COR-L47 (cell line): ENCODE measurements around the gene PHLDA2.

ENCODE experiments used
- DNase-seq: peaks from one replicate; lab custom pipeline; 2025; lab: John Stamatoyannopoulos, UW

The PHLDA2 gene

GRCh38 chr11:2928605-2929530 is at the start of gene PHLDA2:
Gene PHLDA2, minus strand, starts transcription at chr11:2929420. Its CDS starts 56 bp downstream, at chr11:2929364.
- peak; percentile 61 for DNase-seq

GRCh38 chr11:2977113-2977512 is 47.9 kb upstream of the PHLDA2 start:
- no peak for DNase-seq

GRCh38 chr11:2976294-2977063 is 47.3 kb upstream of the PHLDA2 start:
- DNase-seq: no peak

DNA sequence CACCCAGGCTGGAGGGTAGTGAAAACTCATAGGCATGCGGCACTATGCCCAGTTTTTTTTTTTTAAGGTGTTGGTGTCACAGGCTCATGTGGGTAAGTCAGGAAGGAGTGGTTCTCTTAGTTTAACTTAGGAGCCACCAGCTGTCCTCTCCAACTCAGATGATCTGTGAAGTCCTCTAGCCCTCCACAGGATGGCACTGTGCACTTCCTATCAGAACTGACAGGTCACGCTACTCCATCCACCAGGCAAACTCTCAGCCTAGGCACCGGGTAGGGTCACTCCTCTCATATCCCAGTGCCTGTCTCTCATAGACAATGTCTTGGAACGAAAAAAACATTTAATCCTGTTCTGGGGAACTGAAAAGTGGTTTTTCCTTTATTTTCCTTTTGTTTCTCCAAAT is 46.4 kb upstream of the PHLDA2 start:
- DNase-seq: peak; percentile 31

GRCh38 chr11:2974272-2974671 is 45.1 kb upstream of the PHLDA2 start:
- no peak for DNase-seq

DNA sequence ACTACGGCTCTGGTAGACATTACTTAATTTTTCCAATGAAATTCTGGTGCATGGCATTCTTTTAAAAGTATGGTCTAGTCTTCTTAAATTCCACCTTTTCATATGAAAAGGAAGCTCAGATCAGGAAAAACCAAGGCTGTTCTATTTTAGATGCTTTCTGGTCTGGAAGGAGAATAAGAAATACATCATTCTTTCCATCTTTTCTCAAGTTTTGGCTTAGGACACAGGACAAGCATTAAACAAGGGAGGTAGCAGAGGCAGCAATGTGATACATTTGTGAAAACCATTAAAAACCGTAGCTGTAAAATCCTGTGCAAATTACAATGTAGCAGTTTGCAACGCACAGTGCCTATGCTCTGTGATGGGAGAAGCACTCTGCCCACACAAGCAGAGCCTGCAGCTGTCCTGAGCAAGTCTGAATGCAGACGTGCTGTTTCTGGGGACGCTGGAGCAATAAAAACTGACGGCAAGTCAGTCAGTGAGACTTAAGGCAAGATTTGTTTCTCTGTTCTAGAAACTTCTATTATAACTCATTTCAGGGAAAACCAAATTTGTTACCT is 39.2 kb upstream of the PHLDA2 start:
- no peak for DNase-seq

- no peak for DNase-seq
Observed at GRCh38 chr11:2964782-2965181, 35.6 kb upstream of the PHLDA2 start.

DNA sequence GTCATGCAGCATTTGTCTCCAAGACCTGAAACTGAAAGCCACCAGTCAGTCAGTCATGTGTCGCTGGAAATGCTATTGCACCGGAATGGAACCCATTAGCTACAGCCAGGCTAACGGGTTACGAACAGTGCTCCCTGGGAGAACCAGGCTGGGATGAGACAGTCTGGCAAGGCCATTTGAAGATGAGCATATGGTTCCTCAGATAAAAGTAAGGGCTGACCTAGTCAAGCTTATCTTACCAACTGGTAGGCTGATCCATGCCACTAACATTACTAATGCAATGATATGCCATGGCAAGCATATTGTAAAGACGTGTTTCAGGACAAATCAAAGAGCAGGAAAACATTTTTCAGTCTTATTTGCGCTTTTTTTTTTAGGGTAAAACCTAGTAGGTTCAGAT is 34.5 kb upstream of the PHLDA2 start:
- no peak for DNase-seq

GRCh38 chr11:2963112-2963754 is 34.0 kb upstream of the PHLDA2 start:
- no peak for DNase-seq

GRCh38 chr11:2961080-2961479 is 31.9 kb upstream of the PHLDA2 start:
- DNase-seq: no peak

GRCh38 chr11:2960139-2960538 is 30.9 kb upstream of the PHLDA2 start:
- no peak for DNase-seq

- DNase-seq: no peak
Observed at GRCh38 chr11:2958251-2958650, 29.0 kb upstream of the PHLDA2 start.

- DNase-seq: no peak
Observed at GRCh38 chr11:2955906-2956476, 26.8 kb upstream of the PHLDA2 start.

GRCh38 chr11:2954263-2954662 is 25.0 kb upstream of the PHLDA2 start:
- no peak for DNase-seq

DNA sequence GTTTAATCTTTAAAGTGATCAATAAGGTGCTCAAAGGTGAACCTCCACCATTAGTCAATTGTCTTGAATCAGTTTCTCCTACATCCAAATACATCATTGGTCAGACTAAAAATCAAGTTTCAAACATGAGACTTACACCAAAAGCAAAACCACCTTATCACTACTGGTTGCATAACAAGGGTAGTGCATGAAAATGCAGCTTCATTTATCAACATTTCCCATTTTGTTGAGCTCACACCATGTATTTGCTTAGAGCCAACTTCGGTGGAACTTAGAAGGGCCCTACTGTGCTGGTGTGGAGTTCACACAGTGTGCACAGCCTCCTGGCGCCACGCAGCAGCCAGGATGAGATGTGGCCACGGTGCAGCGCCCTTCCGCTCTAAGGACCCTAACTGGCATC is 23.1 kb upstream of the PHLDA2 start:
- no peak for DNase-seq

DNA sequence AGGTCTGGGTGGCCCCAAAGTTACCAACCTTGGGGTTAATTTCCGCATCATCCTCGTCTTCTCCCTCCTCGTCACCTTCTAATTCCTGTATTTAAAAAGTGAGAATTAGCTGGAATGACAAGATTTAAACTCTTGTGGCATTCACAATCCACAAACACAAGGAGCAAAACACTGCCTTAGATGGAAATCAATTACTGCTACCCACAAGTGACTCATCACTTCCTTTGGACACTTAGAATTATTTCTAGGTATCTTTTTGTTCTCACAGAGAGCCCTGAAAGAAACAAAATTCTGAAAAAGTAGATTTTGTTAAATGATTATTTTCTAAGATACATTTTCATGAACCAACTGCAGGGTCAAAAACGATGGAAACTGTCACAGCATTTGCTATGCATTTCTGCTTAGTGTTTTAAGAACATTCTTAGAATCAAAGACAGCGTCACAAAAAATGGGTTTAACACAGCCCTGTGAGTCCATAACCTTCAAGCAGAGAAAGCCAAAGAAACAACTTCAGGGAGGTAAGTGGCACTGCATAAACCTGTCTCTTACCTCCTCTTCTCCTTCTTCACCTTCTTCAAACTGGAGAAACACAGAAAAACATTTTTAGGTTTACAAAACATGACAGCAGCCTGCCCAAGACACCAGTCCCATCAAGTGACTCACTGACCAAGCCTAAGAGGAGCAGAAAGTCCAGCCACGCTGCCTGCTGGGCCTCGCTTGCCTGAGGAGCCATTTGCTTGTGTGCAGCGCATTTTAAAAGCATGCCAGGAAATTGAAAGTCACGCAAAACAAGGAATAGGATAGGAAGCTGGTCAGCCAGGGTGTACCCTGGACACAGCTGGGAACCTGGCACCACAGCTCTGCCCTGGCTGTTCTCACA is 22.3 kb upstream of the PHLDA2 start:
- DNase-seq: no peak

DNA sequence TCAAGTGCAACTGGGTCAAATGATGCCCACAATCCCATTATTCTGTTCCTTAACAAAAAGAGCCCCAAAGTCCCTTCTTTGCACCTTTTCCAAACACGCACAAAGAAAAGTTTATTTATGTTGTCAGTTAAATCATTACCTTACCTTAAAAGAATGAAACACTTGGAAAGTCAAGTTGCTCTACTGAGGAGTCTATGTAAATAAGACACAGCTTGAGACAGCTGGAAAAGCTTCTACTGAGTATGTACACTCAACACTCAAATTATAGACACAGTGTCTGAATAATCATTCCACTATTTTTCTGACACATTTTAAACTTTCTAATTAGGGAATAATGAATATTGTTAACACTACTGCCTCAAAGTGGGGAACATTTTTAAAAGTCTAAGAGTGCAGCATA is 21.6 kb upstream of the PHLDA2 start:
- no peak for DNase-seq

GRCh38 chr11:2949920-2950319 is 20.7 kb upstream of the PHLDA2 start:
- DNase-seq: no peak

DNA sequence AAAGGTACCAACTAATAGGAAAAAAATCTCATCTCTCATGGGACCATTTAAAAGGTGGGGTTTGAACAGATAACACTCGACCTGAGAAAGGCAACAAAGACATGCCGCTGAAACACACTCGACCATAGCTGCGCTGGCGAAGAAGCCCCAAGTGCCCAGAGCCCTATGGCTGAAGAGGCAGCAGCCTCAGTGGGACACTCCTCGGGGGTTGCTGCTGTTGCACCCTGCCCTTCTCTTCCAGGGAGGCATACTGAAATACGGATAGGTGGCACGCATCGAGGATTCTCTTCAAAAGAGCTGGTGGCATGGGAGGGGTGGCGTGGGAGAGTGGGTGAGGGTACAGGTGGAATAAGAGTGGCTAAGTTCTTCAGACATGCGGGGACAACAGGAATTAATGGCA is 18.5 kb upstream of the PHLDA2 start:
- DNase-seq: no peak

DNA sequence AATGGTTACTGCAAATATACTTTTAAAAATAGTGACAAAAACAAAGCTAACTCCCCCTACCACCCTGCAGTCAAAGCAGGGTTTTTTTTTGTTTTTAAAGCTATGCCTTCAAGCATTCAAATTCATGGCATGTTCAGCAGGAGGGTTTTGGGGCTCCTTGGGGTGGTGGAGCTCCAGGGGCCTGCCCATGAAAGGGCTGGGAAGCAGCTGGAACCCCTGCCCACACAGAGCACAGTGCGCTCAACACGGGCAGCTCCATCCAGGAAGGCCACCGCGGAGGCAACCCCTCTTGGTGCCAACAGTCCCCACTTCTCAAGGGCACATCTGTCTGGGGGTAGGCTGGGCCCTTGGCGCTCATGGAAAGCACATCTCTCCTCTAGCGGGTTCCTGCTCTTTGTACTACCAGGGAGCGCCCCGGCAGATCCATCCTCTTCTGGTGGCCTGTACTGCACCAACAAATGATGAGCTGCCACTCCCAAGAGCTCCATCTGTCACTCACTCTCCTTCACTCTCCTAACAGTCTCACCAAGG is 16.6 kb upstream of the PHLDA2 start:
- DNase-seq: no peak
